Kidney (tissue), 14 donors: Measurements from ENCODE around the gene ING4. TPM values are rescaled to one million over a fixed set of nuclear protein-coding genes. Genes with fewer than 3 reads are reported as not detected.

ENCODE experiments used
- DNase-seq, 5 donors: peaks; one replicate each; pipeline ENCODE4 v3.0.0-alpha.2; 2013 to 2020
- FAIRE-seq: peaks from 2 replicates; lab custom pipeline; 2012; peaks lifted over from hg19 to GRCh38; lab: Jason Lieb, UNC
- H3K27ac ChIP-seq, 2 donors: one replicate each; pipeline ENCODE4 v1.7.0; 2013; ENCODE audit warnings: low read depth in 2 of 2, low read length in 2 of 2, inconsistent platforms in 1 of 2
- H3K27me3 ChIP-seq: one replicate; pipeline ENCODE4 v1.7.1; 2013; ENCODE audit warnings: low read length, inconsistent platforms; ENCODE audit not compliant: control insufficient read depth, insufficient read depth
- H3K36me3 ChIP-seq, 3 donors: one replicate each; pipeline versions ENCODE4 v1.7.0 to v1.7.1; 2013; ENCODE audit warnings: low read length in 3 of 3, control low read depth in 1 of 3, inconsistent platforms in 1 of 3; ENCODE audit not compliant: insufficient read depth in 3 of 3, control insufficient read depth in 2 of 3
- H3K4me1 ChIP-seq, 3 donors: one replicate each; pipeline versions ENCODE4 v1.7.0 to v1.7.1; 2013; ENCODE audit warnings: low read length in 3 of 3, inconsistent platforms in 1 of 3, low read depth in 1 of 3; ENCODE audit not compliant: control insufficient read depth in 2 of 3, insufficient read depth in 2 of 3
- H3K4me3 ChIP-seq, 3 donors: one replicate each; pipeline versions ENCODE4 v1.7.0 to v1.8.1; 2013; ENCODE audit warnings: low read length in 3 of 3, control low read depth in 1 of 3, inconsistent platforms in 1 of 3
- H3K9ac ChIP-seq, 3 donors: one replicate each; pipeline versions ENCODE4 v1.7.0 to v1.7.1; 2013; ENCODE audit warnings: low read length in 3 of 3, control low read depth in 1 of 3, inconsistent platforms in 1 of 3
- H3K9me3 ChIP-seq, 3 donors: one replicate each; pipeline versions ENCODE4 v1.7.0 to v1.7.1; 2013; ENCODE audit warnings: low read length in 3 of 3, control low read depth in 1 of 3, inconsistent platforms in 1 of 3; ENCODE audit not compliant: control insufficient read depth in 2 of 3, insufficient read depth in 1 of 3
- intact Hi-C: fragments of 100-400 bp; cut with DNase I; formaldehyde crosslinking; loops from one replicate; pipeline ENCODE4 v1.11.1; 2022
- polyA plus RNA-seq: library from polyadenylated mRNA; stranded (reverse); fragments of 350-450 nt; fragmentation: Illumina TruSeq; extraction: RNeasy Lipid Tissue Mini Kit (QIAGEN cat#74804); gene quantifications from one replicate; pipeline ENCODE4 v1.2.3, GENCODE V29; 2014; ENCODE audit warnings: low read depth, low replicate concordance; ENCODE audit not compliant: insufficient read depth
- total RNA-seq: library from RNA; stranded (reverse); fragmentation: NEBNext Ultra II Directional; extraction: Animal tissue kit (Norgen Biotek cat#: 25700); gene quantifications from one replicate; pipeline ENCODE4 v1.2.1, GENCODE V29; 2021
- TF ChIP-seq, protein P1 (sequence below): IDR thresholded peaks from 3 replicates; pipeline ENCODE4 v1.5.1; 2012; ENCODE audit warnings: mild to moderate bottlenecking, moderate library complexity, borderline replicate concordance; ENCODE audit not compliant: insufficient read depth; ENCODE audit errors: extremely low read depth
- donor health status: control.
- donor health status: control.
- donor health status: control.
- donor health status: control.
- donor health status: control.
- donor health status: DM: yes; HTN: yes; CAD: no.
- donor health status: Normal renal cell carcinoma (clear cell type).

The ING4 gene
- total and polyA plus RNA-seq, 2 donors from 2014 or later: 42.6 to 56.0 TPM

DNA sequence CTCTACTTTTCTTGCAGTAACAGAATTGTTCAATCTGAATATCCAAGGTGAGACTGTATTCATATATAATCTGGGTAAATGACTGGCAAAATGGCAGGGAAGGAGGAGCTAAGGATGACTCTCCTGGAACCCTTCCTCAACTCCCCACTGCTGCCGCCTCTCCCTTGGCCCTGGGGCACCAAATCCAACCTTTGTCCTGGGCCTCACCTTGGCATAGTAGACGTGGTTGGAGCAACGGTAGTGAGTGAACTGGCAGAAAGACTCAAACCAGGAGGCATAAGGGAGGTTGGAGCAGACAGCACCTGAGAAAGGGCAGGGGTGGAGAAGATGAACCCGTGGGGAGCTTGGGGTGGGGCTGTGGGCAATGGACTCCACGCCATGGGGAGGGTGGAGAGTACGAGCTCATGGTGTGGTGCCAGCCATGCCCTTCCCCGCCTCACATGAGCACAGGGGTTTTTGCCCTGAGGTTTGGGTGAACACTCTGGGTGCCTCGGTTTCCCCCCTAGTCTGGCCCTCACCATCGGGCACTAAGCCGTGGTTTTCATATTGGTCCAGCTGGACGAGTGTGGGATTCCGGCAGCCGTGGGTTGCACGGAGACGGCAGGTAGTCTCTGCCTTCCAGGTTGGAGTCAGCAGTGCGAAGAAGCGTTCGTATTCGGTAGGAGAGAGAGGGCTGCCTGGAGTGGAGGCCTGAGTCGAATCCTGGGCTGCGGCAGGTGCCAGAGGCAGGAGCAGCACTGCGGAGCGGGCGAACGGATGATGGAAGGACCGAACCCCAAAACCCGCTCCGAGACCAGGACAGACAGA lies 16.4 kb downstream of the ING4 start:
- TF ChIP-seq, protein P1, sequence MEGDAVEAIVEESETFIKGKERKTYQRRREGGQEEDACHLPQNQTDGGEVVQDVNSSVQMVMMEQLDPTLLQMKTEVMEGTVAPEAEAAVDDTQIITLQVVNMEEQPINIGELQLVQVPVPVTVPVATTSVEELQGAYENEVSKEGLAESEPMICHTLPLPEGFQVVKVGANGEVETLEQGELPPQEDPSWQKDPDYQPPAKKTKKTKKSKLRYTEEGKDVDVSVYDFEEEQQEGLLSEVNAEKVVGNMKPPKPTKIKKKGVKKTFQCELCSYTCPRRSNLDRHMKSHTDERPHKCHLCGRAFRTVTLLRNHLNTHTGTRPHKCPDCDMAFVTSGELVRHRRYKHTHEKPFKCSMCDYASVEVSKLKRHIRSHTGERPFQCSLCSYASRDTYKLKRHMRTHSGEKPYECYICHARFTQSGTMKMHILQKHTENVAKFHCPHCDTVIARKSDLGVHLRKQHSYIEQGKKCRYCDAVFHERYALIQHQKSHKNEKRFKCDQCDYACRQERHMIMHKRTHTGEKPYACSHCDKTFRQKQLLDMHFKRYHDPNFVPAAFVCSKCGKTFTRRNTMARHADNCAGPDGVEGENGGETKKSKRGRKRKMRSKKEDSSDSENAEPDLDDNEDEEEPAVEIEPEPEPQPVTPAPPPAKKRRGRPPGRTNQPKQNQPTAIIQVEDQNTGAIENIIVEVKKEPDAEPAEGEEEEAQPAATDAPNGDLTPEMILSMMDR: no peak
- Histone ChIP-seq H3K4me3 (peak overlapping the region in 2 of 3 donors; percentile 46 to 51), H3K27ac (no peak overlapping the region), H3K4me1 (peaks cover 0 to 4% (median 0%) of the 10 kb centered on the region in 3 donors), H3K36me3 (peaks cover 2 to 19% (median 10%) of the 10 kb centered on the region in 3 donors), H3K9ac (peak overlapping the region in 1 of 3 donors; percentile 73), H3K27me3 (no peaks in the 10 kb centered on the region), H3K9me3 (no peaks in the 10 kb centered on the region)
- no peak for FAIRE-seq
- DNase-seq: no peak
- intact Hi-C loops: no loop called here

DNA sequence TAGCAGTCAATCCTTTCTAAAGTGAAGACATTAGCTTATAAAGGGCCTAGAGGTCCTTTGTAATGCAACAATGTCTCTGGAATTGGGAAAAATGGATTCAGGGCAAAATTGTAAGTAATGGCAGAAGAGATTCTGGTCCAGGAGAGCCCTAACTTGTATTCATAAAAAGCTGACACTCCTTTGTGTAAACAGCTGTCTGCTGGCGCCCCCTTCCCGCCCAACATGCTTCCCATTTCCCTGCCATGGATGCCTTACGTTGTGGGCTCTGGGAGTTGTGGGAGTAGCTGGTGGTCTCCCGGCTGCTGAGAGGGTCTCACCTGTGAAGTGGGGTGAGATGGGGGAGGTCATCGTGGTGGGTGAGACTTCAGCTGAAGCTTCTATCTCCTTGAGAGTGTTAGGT lies 18.0 kb downstream of the ING4 start:
- TF ChIP-seq, protein P1: peak; percentile 41
- DNase-seq (peak in 2 of 5 donors; percentile 61 to 68), FAIRE-seq (no peak)
- Histone ChIP-seq H3K27me3 (no peaks in the 10 kb centered on the region), H3K36me3 (peaks cover 0 to 7% (median 0%) of the 10 kb centered on the region in 3 donors), H3K4me3 (no peak overlapping the region), H3K9ac (no peak overlapping the region), H3K9me3 (no peaks in the 10 kb centered on the region), H3K4me1 (peaks cover 0 to 4% (median 0%) of the 10 kb centered on the region in 3 donors), H3K27ac (no peak overlapping the region)
- intact Hi-C loops: no loop called here

DNA sequence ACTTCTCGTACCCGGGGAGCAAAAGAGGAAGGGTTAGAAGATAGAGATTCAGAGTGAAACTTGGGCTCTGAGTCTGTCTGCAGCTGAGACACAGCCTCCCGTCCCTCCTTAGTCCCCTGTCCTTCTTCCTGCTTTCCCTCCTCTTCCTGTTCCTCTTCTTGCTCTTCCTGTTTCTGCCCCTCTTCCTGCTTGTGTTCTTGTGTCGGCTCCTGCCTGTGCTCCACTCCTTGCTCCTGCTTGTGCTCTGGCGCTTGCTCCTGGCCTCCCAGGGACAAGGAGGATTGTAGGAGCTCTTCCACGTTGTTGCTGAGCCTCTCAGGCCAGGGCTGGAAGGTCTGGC lies 18.7 kb downstream of the ING4 start:
- no peak overlapping the region for H3K27ac ChIP-seq
- H3K4me1 ChIP-seq: peaks cover 0 to 4% (median 0%) of the 10 kb centered on the region in 3 donors
- H3K9me3 ChIP-seq: no peaks in the 10 kb centered on the region
- no peaks in the 10 kb centered on the region for H3K27me3 ChIP-seq
- H3K36me3 ChIP-seq: peaks cover 0 to 7% (median 0%) of the 10 kb centered on the region in 3 donors
- intact Hi-C loops: no loop called here
- H3K4me3 ChIP-seq: no peak overlapping the region
- FAIRE-seq (no peak), DNase-seq (no peak)
- no peak overlapping the region for H3K9ac ChIP-seq
- TF ChIP-seq, protein P1: no peak
